HG03103 (cell line): ENCODE results near the gene AMDHD2.
"Not testable (repeated sequence)": the region's sequence is repeated elsewhere in the genome, so short reads cannot be mapped to it uniquely, and the experiment has no call there.

Experiments used
- ATAC-seq: cut with Tn5 transposase; IDR thresholded peaks from one replicate; pipeline ENCODE4 v1.9.1; 2021; ENCODE audit warnings: low read depth; ENCODE audit not compliant: unreplicated experiment

Gene AMDHD2

DNA sequence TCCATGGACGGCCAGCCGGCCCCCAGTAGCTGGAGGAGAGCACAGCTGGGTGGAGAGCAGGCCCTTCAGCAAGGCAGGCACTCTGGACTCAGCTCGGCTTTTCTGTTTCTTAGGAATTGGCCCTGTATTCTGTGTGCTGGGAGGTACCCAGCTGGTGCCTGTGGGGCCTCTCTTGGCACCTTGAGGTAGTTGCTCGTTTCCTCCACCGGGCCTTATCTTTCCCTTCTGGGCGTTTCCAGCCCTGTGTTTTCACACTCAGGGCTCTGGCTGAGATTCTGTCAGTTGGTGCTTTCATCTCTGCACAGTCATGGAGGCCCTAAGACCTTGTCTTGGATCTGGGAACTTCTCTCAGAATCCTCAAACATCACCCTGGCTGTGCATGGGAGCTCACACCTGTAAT lies 47.3 kb downstream of the AMDHD2 start:
- ATAC-seq: not testable (repeated sequence)

DNA sequence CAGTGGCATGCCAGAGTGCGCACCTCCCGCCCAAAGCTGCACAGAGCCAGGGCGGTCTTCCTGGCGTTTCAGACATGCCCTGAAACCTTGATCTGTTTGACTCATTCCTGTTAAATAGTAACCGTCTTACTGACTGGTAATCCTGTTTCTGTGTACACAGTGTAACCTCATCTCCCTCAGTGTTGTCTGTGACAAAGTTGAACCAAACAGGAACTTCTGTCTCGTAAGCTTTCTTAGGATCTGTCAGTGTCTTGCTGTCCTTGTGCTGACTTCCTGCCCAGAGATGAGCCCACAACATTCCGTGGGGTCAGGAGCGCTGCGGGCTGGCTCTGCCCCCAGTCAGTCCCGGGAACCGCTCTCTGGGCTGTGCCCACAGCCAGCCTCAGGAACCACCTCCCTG lies 48.4 kb downstream of the AMDHD2 start:
- not testable (repeated sequence) for ATAC-seq

DNA sequence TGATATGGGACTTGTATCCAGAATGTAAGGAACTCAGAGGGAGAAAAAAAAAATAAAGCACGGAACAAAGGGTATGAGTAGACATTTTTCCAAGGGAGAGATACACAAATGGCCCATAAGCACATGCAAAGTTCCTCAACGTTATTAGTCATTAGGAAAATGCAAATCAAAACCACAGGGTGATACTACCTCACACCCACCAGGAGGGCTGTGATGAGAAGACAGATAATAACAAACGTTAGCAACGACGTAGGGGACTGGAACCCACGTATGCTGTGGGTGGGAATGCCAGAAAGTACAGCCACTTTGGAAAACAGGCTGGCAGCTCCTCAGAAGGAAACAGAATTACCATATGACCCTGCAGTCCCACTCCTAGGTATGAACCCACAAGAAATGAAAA lies 52.5 kb downstream of the AMDHD2 start:
- ATAC-seq: not testable (repeated sequence)

DNA sequence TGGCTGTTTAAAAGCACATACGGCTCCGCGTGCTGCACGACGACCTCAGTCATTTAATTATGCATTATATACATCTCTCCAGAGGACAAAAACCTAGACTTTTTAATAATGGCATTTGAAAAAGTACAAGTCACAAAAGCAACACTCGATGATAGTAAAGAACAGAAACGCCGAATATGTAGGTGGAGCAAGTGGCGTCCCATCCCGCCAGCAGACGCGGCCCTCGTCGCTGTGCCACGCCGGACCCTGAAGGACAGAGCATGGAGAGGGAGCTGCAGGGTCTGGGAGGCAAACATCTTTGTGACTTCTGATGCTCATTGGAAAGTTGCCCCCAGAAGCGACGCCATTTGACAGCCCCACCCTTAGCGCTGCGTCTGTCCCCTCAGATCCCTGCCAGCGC lies 55.7 kb downstream of the AMDHD2 start:
- not testable (repeated sequence) for ATAC-seq

DNA sequence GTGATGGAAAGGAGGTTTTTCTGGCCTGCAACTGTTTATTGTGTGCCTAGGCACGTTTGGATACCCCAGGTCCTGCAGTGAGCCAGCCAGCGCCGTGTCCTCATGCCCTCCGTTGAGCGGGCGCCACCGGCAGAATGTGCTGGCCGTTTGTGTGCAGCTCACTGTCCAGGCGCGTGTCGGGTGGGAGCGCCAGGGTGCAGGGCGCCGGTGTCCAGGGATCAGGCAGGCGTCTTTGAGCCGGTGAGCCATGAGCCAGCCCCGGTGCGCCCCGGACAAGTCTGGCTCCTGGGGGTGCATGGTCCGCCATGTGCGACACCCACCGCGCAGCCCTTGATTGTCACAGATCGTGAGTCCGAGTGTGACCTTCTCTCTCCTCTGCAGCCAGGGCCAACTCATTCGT lies 56.9 kb downstream of the AMDHD2 start:
- ATAC-seq: not testable (repeated sequence)

DNA sequence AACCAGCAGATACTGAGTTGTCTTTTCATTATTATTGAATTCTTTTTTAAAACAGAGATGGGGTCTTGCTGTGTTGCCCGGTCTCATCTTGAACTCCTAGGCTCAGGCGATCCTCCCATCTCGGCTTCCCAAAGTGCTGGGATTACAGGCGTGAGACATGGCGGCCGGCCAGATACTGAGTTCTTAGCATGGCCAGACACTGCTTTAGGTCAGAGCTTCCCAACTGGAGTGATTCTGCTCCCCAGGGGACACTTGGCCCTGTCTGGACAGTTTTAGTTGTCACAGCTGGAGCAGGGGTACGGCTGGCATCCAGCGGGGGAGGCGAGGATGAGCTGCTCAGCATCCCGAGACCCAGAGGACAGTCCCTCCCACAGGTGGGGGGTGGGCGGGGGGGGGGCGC lies 58.7 kb downstream of the AMDHD2 start:
- ATAC-seq: not testable (repeated sequence)

DNA sequence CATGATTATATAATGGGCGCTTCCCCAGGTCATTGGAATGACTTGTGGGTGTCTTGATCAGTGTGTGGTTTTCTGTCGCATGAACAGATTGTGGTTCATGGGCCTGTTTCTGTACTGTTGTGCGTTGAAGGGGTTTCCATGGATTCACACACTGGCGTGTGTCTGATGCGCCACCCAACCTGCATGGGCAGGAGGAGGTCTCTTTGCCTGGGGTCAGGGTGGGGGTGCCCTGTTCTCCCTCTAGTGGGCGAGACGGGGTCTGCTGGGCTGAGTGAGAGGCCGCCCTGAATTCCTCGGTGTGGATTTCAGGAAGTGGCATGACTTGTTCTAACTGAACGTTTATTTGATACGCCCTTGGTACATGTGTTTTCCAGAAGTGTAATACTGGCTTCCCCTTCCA lies 60.0 kb downstream of the AMDHD2 start:
- not testable (repeated sequence) for ATAC-seq

DNA sequence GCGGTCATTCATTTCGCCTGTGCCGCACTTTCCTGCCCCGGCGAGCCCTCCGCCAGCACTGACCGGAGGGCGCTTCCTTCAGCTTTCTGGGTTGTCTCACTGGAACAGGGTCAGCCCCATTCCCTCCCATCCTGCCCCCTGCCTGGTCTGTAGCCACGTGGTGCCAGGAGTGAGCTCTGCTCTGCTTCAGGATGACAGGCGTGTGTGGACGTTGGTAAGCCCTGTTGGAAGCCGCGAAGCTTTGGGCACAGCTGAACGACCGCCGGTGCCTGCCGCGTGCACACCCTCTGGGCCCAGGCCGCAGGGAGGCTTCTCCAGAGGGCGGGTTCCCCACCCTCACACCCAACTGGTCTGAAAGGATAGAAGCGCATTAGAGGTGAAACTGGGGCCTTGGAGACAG lies 60.6 kb downstream of the AMDHD2 start:
- not testable (repeated sequence) for ATAC-seq
